Measurements from ENCODE around the gene KLHL1. TPM values are rescaled to one million over a fixed set of nuclear protein-coding genes. Genes with fewer than 3 reads are reported as not detected.
"Not testable (repeated sequence)": the region's sequence is repeated elsewhere in the genome, so short reads cannot be mapped to it uniquely, and the experiment has no call there.

KLHL1 gene
- total and polyA plus RNA-seq, 9 of the 15 experiments (the other 6 are each of a cell fraction or from before 2014, with no cell fraction given) = not detected

DNA sequence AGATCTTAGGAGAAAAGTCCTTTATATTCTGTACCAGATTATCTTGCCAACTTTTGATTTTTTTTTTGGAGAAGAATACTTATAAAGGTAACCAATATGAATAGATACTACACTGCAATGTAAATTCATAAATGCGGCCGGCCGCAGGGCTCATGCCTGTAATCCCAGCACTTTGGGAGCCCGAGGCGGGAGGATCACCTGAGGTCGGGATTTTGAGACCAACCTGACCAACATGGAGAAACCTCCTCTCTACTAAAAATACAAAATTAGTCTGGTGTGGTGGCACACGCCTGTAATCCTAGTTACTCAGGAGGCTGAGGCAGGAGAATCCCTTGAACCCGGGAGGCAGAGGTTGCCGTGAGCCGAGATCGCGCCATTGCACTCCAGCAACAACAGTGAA is 34.4 kb upstream of the KLHL1 start:
- H3K36me3 ChIP-seq (ENCODE audit: control insufficient read depth, insufficient read depth, low read length); in situ Hi-C loops (cut with MboI); DNase-seq (ENCODE audit: extremely low read depth in 1 of 4, low spot score in 3 of 4); H3K9me3 ChIP-seq (replicated peaks; ENCODE audit: control insufficient read depth, insufficient read depth, low read depth, low read length); FAIRE-seq; H3K27me3 ChIP-seq (ENCODE audit: control insufficient read depth in 2 of 2, insufficient read depth in 2 of 2, low read length in 2 of 2); H3K4me3 ChIP-seq; BruUV-seq (replicated peaks); H3K27ac ChIP-seq (ENCODE audit: extremely low read depth, low read depth, low read length); CTCF ChIA-PET (ENCODE audit: low intra/inter-chr PET ratio); H2AFZ ChIP-seq (ENCODE audit: low read depth, low read length); H4K20me1 ChIP-seq (replicated peaks; ENCODE audit: control insufficient read depth, insufficient read depth, low read length); H3K9me1 ChIP-seq (ENCODE audit: control insufficient read depth, insufficient read depth, low read length); ATAC-seq; POLR2A ChIA-PET; H3K79me2 ChIP-seq (ENCODE audit: control insufficient read depth, insufficient read depth, low read length); H3K9ac ChIP-seq (ENCODE audit: insufficient read depth in 1 of 2, low read depth in 2 of 2, low read length in 2 of 2); intact Hi-C loops (cut with micrococcal nuclease); H3K4me2 ChIP-seq (ENCODE audit: insufficient read depth, low read length); H3K4me1 ChIP-seq (replicated peaks in 1 of 2; ENCODE audit: control insufficient read depth in 2 of 2, insufficient read depth in 2 of 2, low read length in 2 of 2): not testable (repeated sequence)
- 0% methylated on average over 2 of the region's 12 CpGs for WGBS (ENCODE audit: insufficient coverage, low coverage, missing lambda C conversion rate)

DNA sequence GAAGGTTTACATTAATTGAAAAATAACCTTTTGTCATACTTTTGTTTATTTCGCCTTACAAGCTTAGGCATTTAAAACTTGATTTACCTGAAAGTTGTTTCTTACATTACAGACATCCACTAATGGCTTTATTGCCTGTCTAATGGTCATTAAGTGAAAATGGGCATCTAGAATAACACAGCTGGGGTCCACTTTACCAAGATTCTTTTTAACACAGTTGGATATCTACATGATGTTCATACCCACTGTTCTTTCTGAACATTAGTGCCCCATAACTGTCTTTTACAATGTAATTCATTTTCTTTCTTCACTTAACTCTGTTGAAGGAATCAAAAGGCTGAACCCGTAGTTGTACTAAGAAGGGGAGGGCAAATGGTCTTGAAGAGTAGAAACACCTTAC is 19.8 kb upstream of the KLHL1 start:
- intact Hi-C loops (cut with micrococcal nuclease) = no loop called here
- H3K27ac ChIP-seq (ENCODE audit: extremely low read depth, low read depth, low read length) = no peak overlapping the region
- no peaks in the 10 kb centered on the region for H3K9me1 ChIP-seq (ENCODE audit: control insufficient read depth, insufficient read depth, low read length)
- H3K4me1 ChIP-seq (replicated peaks in 1 of 2; ENCODE audit: control insufficient read depth in 2 of 2, insufficient read depth in 2 of 2, low read length in 2 of 2) = no peaks in the 10 kb centered on the region
- H3K27me3 ChIP-seq (ENCODE audit: control insufficient read depth in 2 of 2, insufficient read depth in 2 of 2, low read length in 2 of 2) = no peaks in the 10 kb centered on the region
- BruUV-seq (replicated peaks) = no TSS peak
- DNase-seq (ENCODE audit: extremely low read depth in 1 of 4, low spot score in 3 of 4) (no peak), ATAC-seq (no peak), FAIRE-seq (no peak)
- no peak overlapping the region for H2AFZ ChIP-seq (ENCODE audit: low read depth, low read length)
- H3K9ac ChIP-seq (ENCODE audit: insufficient read depth in 1 of 2, low read depth in 2 of 2, low read length in 2 of 2) = no peak overlapping the region
- H3K4me2 ChIP-seq (ENCODE audit: insufficient read depth, low read length) = no peak overlapping the region
- no peaks in the 10 kb centered on the region for H4K20me1 ChIP-seq (replicated peaks; ENCODE audit: control insufficient read depth, insufficient read depth, low read length)
- in situ Hi-C loops (cut with MboI) = no loop called here
- 0% methylated on average over 2 of the region's 2 CpGs for WGBS (ENCODE audit: insufficient coverage, low coverage, missing lambda C conversion rate)
- ChIA-PET CTCF (ENCODE audit: low intra/inter-chr PET ratio) (no interaction called here), POLR2A (no interaction called here)
- H3K4me3 ChIP-seq = no peak overlapping the region
- no peaks in the 10 kb centered on the region for H3K9me3 ChIP-seq (replicated peaks; ENCODE audit: control insufficient read depth, insufficient read depth, low read depth, low read length)
- H3K36me3 ChIP-seq (ENCODE audit: control insufficient read depth, insufficient read depth, low read length) = no peaks in the 10 kb centered on the region
- no peaks in the 10 kb centered on the region for H3K79me2 ChIP-seq (ENCODE audit: control insufficient read depth, insufficient read depth, low read length)
- TF ChIP-seq SMARCB1 (IDR thresholded peaks at IDR 0.05; ENCODE audit: insufficient read length, low read depth) = no peak
- TF ChIP-seq ZNF77 (CRISPR knock-in tag; IDR thresholded peaks at IDR 0.05) = no peak
- no peak for TF ChIP-seq NELFE (IDR thresholded peaks at IDR 0.05; ENCODE audit: insufficient read depth, insufficient read length)
- TF ChIP-seq, protein P1, sequence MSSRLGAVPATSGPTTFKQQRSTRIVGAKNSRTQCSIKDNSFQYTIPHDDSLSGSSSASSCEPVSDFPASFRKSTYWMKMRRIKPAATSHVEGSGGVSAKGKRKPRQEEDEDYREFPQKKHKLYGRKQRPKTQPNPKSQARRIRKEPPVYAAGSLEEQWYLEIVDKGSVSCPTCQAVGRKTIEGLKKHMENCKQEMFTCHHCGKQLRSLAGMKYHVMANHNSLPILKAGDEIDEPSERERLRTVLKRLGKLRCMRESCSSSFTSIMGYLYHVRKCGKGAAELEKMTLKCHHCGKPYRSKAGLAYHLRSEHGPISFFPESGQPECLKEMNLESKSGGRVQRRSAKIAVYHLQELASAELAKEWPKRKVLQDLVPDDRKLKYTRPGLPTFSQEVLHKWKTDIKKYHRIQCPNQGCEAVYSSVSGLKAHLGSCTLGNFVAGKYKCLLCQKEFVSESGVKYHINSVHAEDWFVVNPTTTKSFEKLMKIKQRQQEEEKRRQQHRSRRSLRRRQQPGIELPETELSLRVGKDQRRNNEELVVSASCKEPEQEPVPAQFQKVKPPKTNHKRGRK (tag; IDR thresholded peaks at IDR 0.05) = no peak
- TF ChIP-seq RBM17 (IDR thresholded peaks at IDR 0.05; ENCODE audit: borderline replicate concordance, low read depth, low read length) = no peak
- no peak for TF ChIP-seq CTBP1 (IDR thresholded peaks at IDR 0.05; ENCODE audit: borderline replicate concordance)
- TF ChIP-seq SLC30A9 (CRISPR knock-in tag; IDR thresholded peaks at IDR 0.05) = no peak
- TF ChIP-seq NFRKB (IDR thresholded peaks at IDR 0.05; ENCODE audit: low read depth) = no peak
- TF ChIP-seq TBL1XR1 (IDR thresholded peaks at IDR 0.05; ENCODE audit: low read length in 2 of 2) = no peak
- TF ChIP-seq ZNF449 (CRISPR knock-in tag; IDR thresholded peaks at IDR 0.05) = no peak
- TF ChIP-seq KAT7 (CRISPR knock-in tag; IDR thresholded peaks at IDR 0.05; ENCODE audit: borderline replicate concordance) = no peak
- TF ChIP-seq ZFX (CRISPR knock-in tag; IDR thresholded peaks at IDR 0.05) = no peak
- no peak for TF ChIP-seq ZNF764 (CRISPR knock-in tag; IDR thresholded peaks at IDR 0.05; ENCODE audit: low read depth)
- no peak for TF ChIP-seq ZNF124 (CRISPR knock-in tag; IDR thresholded peaks at IDR 0.05)
- TF ChIP-seq U2AF2 (optimal IDR thresholded peaks at IDR 0.05; ENCODE audit: low read depth, low read length) = no peak
- no peak for TF ChIP-seq SIX5 (IDR thresholded peaks at IDR 0.05; ENCODE audit: borderline replicate concordance in 1 of 2, insufficient read depth in 1 of 2, low read depth in 1 of 2, low read length in 2 of 2)
